Choroid plexus epithelial cell (primary cell): Measurements from ENCODE around the gene LMOD1.

ENCODE experiments used
- DNase-seq: peaks from one replicate; pipeline ENCODE4 v3.0.0-alpha.2; 2010; ENCODE audit warnings: low read depth
- H3K4me3 ChIP-seq: 2 replicates; pipeline ENCODE4 v1.5.1; 2011; ENCODE audit warnings: low read depth, mild to moderate bottlenecking, control low read depth, low read length, moderate library complexity
- CTCF ChIP-seq: conservative IDR thresholded peaks from 2 replicates; pipeline ENCODE4 v1.5.1; 2011; ENCODE audit warnings: low read depth, mild to moderate bottlenecking, control low read depth, inconsistent platforms, low read length, moderate library complexity

Gene LMOD1

GRCh38 chr1:201939574-201939973, 6.8 kb downstream of the LMOD1 start:
- no peak for DNase-seq
- H3K4me3 ChIP-seq: no peak overlapping the region
- TF ChIP-seq CTCF: no peak

GRCh38 chr1:201939148-201939547, 7.2 kb downstream of the LMOD1 start:
- TF ChIP-seq CTCF: no peak
- DNase-seq: no peak
- H3K4me3 ChIP-seq: no peak overlapping the region

- TF ChIP-seq CTCF: no peak
- DNase-seq: peak; percentile 12
- no peak overlapping the region for H3K4me3 ChIP-seq
Observed at GRCh38 chr1:201938440-201939035, 7.8 kb downstream of the LMOD1 start.

- H3K4me3 ChIP-seq: no peak overlapping the region
- peak; percentile 81 for DNase-seq
- no peak for TF ChIP-seq CTCF
Observed at GRCh38 chr1:201937624-201938213, 8.6 kb downstream of the LMOD1 start.

GRCh38 chr1:201933840-201934430, 12.4 kb downstream of the LMOD1 start:
- H3K4me3 ChIP-seq: no peak overlapping the region
- no peak for TF ChIP-seq CTCF
- DNase-seq: peak; percentile 78

- H3K4me3 ChIP-seq: no peak overlapping the region
- TF ChIP-seq CTCF: no peak
- DNase-seq: no peak
Observed at GRCh38 chr1:201930803-201931202, 15.5 kb downstream of the LMOD1 start.

GRCh38 chr1:201930137-201930536, 16.2 kb downstream of the LMOD1 start:
- no peak for TF ChIP-seq CTCF
- H3K4me3 ChIP-seq: no peak overlapping the region
- DNase-seq: no peak
